Activated CD4-positive, alpha-beta memory T cell treated with anti-CD3 and anti-CD28 coated beads, Interleukin-2, amount 10 ng/mL, durations not matched to agents 7 days and 5 days (primary cell): ENCODE measurements around the gene MIER2. TPM values are rescaled to one million over a fixed set of nuclear protein-coding genes. Genes with fewer than 3 reads are reported as not detected.
"Not testable (repeated sequence)": the region's sequence is repeated elsewhere in the genome, so short reads cannot be mapped to it uniquely, and the experiment has no call there.

Experiments
- CTCF ChIA-PET: fragments of 350-600 bp; sonication (Branson Sonifier 250); formaldehyde crosslinking; loops from one replicate; lab custom pipeline; 2021; ENCODE audit warnings: antibody characterized with exemption, inconsistent platforms; lab: Charles Lee
- POLR2A ChIA-PET: fragments of 350-600 bp; sonication (Branson Sonifier 250); formaldehyde crosslinking; loops from one replicate; lab custom pipeline; 2021; ENCODE audit warnings: antibody characterized with exemption; lab: Charles Lee
- DNase-seq: peaks from one replicate; pipeline ENCODE4 v3.0.0-alpha.2; 2020
- H3K27ac Mint-ChIP-seq: one replicate; pipeline ENCODE4 v1.8.0; 2021; ENCODE audit warnings: mild to moderate bottlenecking, mixed read lengths
- H3K27me3 Mint-ChIP-seq: one replicate; pipeline ENCODE4 v1.8.0; 2021; ENCODE audit warnings: mixed read lengths
- H3K36me3 Mint-ChIP-seq: one replicate; pipeline ENCODE4 v1.8.0; 2021; ENCODE audit warnings: low read depth, mixed read lengths
- H3K4me1 Mint-ChIP-seq: one replicate; pipeline ENCODE4 v1.8.0; 2021; ENCODE audit warnings: mixed read lengths
- H3K4me3 Mint-ChIP-seq: one replicate; pipeline ENCODE4 v1.8.0; 2021; ENCODE audit warnings: mild to moderate bottlenecking, mixed read lengths
- H3K9me3 Mint-ChIP-seq: one replicate; pipeline ENCODE4 v1.8.0; 2021; ENCODE audit warnings: mixed read lengths
- total RNA-seq, 2 experiments: library from RNA; stranded (reverse); gene quantifications; one replicate each; pipeline ENCODE4 v1.2.3, GENCODE V29; 2021

MIER2 gene
- total RNA-seq, 2 experiments from 2014 or later: 17.2 to 20.8 TPM

- H3K36me3 Mint-ChIP-seq, POLR2A ChIA-PET, H3K9me3 Mint-ChIP-seq, H3K27ac Mint-ChIP-seq, DNase-seq, CTCF ChIA-PET, H3K4me3 Mint-ChIP-seq: not testable (repeated sequence)
- Mint-ChIP-seq H3K4me1 (peaks cover 22% of the 10 kb centered on the region), H3K27me3 (peaks cover 44% of the 10 kb centered on the region)
Measured at GRCh38 chr19:386189-386588, 41.6 kb upstream of the MIER2 start.

GRCh38 chr19:384799-385169 lies 40.2 kb upstream of the MIER2 start:
- ChIA-PET POLR2A (no interaction called here), CTCF (no interaction called here)
- Mint-ChIP-seq H3K27me3 (peaks cover 47% of the 10 kb centered on the region), H3K9me3 (no peaks in the 10 kb centered on the region), H3K36me3 (no peaks in the 10 kb centered on the region), H3K4me3 (no peak overlapping the region), H3K4me1 (peaks cover 24% of the 10 kb centered on the region), H3K27ac (no peak overlapping the region)
- no peak for DNase-seq

DNA sequence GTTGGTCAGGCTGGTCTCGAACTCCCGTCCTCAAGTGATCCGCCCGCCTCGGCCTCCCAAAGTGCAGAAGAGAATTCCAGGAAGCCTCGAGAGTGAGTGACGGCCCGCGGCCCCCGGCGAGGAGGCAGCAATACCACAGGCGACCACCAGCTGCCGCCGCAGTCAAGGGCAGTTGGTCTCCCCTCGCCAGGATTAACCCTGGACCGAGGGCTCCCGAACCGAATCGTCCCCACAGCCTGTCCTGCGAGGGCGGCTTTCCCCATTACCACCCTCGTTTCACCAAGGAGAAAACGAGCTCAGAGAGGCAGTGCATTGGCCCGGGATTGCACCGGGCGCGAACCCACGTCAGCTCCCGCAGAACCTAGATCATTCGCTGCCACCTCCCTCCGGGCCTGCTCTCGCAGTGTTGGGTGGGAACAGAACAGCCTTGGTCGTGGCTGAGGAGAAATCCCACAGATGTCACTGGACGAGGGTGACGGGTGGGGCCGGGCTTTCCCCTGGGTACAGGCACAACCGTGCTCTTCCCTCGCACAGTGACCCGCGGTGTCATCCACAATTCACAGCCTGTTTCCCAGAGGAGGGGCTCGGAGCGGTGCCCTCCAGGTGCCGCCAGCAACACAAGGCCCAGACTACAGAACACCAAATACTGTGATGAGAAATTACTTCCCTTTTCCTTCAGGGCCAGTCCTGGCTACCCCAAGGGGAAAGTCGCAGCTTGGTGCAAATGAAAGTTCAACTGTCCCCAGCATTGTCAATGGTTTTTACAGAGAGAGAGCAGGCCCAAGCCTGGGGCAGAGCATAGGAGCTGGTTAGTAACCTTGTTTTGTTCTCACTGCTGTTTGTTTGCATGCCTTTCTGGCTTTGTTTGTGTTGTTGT lies 39.6 kb upstream of the MIER2 start:
- Mint-ChIP-seq H3K27ac (no peak overlapping the region), H3K36me3 (no peaks in the 10 kb centered on the region), H3K27me3 (peaks cover 47% of the 10 kb centered on the region), H3K4me1 (peaks cover 24% of the 10 kb centered on the region), H3K4me3 (no peak overlapping the region), H3K9me3 (no peaks in the 10 kb centered on the region)
- no peak for DNase-seq
- CTCF ChIA-PET: interaction anchor here (1.8 to 2.3 kb wide), 2 partner anchors 122 to 127 kb away, joined by 7 to 12 read pairs; no protein-coding TSS in a partner anchor
- POLR2A ChIA-PET: no interaction called here

DNA sequence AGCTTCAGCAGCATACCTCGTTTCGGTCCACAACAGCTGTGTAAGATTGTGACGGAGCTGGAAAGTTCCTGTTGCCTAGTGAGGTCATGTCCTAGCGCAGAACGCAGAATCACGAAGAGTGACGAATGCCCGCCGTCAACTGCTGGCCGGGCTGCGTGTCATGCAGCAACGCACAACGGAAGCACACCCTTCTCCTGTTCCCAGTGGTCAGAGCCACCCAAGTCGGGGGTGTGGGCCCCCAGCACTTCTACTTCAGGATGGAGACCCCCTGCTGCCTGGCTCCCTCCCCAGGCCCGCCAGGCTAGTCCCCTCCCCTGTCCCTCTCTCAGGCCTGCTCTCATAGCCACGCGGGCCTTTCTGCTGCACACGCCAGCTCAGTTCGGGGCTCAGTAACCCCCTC lies 38.4 kb upstream of the MIER2 start:
- POLR2A ChIA-PET: interaction anchor here (0.9 kb wide), 1 partner anchor 128 kb away, joined by 4 read pairs; no protein-coding TSS in a partner anchor
- Mint-ChIP-seq H3K4me3 (no peak overlapping the region), H3K4me1 (peaks cover 24% of the 10 kb centered on the region), H3K9me3 (no peaks in the 10 kb centered on the region), H3K36me3 (no peaks in the 10 kb centered on the region), H3K27me3 (peaks cover 47% of the 10 kb centered on the region), H3K27ac (no peak overlapping the region)
- DNase-seq: no peak
- CTCF ChIA-PET: interaction anchor here (1.0 to 2.3 kb wide), 3 partner anchors 124 to 136 kb away, joined by 5 to 12 read pairs (median 7); no protein-coding TSS in a partner anchor

GRCh38 chr19:382578-382977 lies 38.0 kb upstream of the MIER2 start:
- peak; percentile 52 for DNase-seq
- H3K36me3 Mint-ChIP-seq, H3K9me3 Mint-ChIP-seq: not testable (repeated sequence)
- H3K4me1 Mint-ChIP-seq: peaks cover 26% of the 10 kb centered on the region
- peaks cover 46% of the 10 kb centered on the region for H3K27me3 Mint-ChIP-seq
- peak overlapping the region; percentile 11 for H3K4me3 Mint-ChIP-seq
- H3K27ac Mint-ChIP-seq: peak overlapping the region; percentile 11
- ChIA-PET CTCF (interaction anchor here (1.0 to 2.3 kb wide), 3 partner anchors 124 to 136 kb away, joined by 5 to 12 read pairs (median 7); no protein-coding TSS in a partner anchor), POLR2A (interaction anchor here (0.9 kb wide), 1 partner anchor 129 kb away, joined by 4 read pairs; no protein-coding TSS in a partner anchor)

DNA sequence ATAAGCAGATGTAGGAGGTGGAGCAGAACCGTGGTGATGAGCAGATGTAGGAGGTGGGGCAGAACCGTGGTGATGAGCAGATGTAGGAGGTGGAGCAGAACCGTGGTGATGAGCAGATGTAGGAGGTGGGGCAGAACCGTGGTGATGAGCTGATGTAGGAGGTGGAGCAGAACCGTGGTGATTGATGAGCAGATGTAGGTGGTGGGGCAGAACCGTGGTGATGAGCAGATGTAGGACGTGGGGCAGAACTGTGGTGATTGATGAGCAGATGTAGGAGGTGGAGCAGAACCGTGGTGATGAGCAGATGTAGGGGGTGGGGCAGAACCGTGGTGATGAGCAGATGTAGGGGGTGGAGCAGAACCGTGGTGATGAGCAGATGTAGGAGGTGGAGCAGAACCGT lies 37.3 kb upstream of the MIER2 start:
- POLR2A ChIA-PET: interaction anchor here (0.9 kb wide), 1 partner anchor 129 kb away, joined by 4 read pairs; no protein-coding TSS in a partner anchor
- Mint-ChIP-seq H3K4me1 (peaks cover 26% of the 10 kb centered on the region), H3K27me3 (peaks cover 44% of the 10 kb centered on the region)
- H3K4me3 Mint-ChIP-seq, DNase-seq, H3K36me3 Mint-ChIP-seq, H3K27ac Mint-ChIP-seq, H3K9me3 Mint-ChIP-seq: not testable (repeated sequence)
- CTCF ChIA-PET: interaction anchor here (1.0 to 2.3 kb wide), 3 partner anchors 125 to 135 kb away, joined by 5 to 12 read pairs (median 7); no protein-coding TSS in a partner anchor

DNA sequence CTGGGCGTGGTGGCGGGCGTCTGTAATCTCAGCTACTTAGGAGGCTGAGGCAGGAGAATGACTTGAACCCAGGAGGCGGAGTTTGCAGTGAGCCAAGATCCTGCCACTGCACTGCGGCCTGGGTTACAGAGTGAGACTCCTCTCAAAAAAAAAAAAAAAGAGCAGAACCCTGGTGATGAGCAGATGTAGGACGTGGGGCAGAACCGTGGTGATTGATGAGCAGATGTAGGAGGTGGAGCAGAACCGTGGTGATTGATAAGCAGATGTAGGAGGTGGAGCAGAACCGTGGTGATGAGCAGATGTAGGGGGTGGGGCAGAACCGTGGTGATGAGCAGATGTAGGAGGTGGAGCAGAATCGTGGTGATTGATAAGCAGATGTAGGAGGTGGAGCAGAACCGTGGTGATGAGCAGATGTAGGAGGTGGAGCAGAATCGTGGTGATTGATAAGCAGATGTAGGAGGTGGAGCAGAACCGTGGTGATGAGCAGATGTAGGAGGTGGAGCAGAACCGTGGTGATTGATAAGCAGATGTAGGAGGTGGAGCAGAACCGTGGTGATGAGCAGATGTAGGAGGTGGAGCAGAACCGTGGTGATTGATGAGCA lies 36.1 kb upstream of the MIER2 start:
- Mint-ChIP-seq H3K4me1 (peaks cover 26% of the 10 kb centered on the region), H3K27me3 (peaks cover 34% of the 10 kb centered on the region)
- not testable (repeated sequence) for DNase-seq, H3K27ac Mint-ChIP-seq, H3K36me3 Mint-ChIP-seq, H3K9me3 Mint-ChIP-seq, H3K4me3 Mint-ChIP-seq
- ChIA-PET POLR2A (interaction anchor here (1.0 kb wide), 1 partner anchor 108 kb away, joined by 3 read pairs; no protein-coding TSS in a partner anchor), CTCF (interaction anchor here (0.7 kb wide), 1 partner anchor 37 kb away, joined by 3 read pairs; no protein-coding TSS in a partner anchor)

GRCh38 chr19:379796-380195 lies 35.2 kb upstream of the MIER2 start:
- ChIA-PET CTCF (interaction anchor here (0.7 kb wide), 1 partner anchor 36 kb away, joined by 3 read pairs; no protein-coding TSS in a partner anchor), POLR2A (interaction anchor here (0.6 to 1.0 kb wide), 2 partner anchors 69 to 109 kb away, joined by 3 read pairs; no protein-coding TSS in a partner anchor)
- Mint-ChIP-seq H3K36me3 (no peaks in the 10 kb centered on the region), H3K27ac (no peak overlapping the region), H3K27me3 (peaks cover 25% of the 10 kb centered on the region), H3K4me1 (peaks cover 26% of the 10 kb centered on the region), H3K4me3 (no peak overlapping the region), H3K9me3 (no peaks in the 10 kb centered on the region)
- no peak for DNase-seq

- H3K27me3 Mint-ChIP-seq: peaks cover 15% of the 10 kb centered on the region
- ChIA-PET CTCF (no interaction called here), POLR2A (no interaction called here)
- H3K4me1 Mint-ChIP-seq: peaks cover 17% of the 10 kb centered on the region
- H3K36me3 Mint-ChIP-seq: no peaks in the 10 kb centered on the region
- no peaks in the 10 kb centered on the region for H3K9me3 Mint-ChIP-seq
- no peak for DNase-seq
- no peak overlapping the region for H3K4me3 Mint-ChIP-seq
- no peak overlapping the region for H3K27ac Mint-ChIP-seq
Measured at GRCh38 chr19:378706-379105, 34.1 kb upstream of the MIER2 start.

GRCh38 chr19:377801-378581 lies 33.4 kb upstream of the MIER2 start:
- POLR2A ChIA-PET: no interaction called here
- H3K36me3 Mint-ChIP-seq: no peaks in the 10 kb centered on the region
- H3K4me1 Mint-ChIP-seq: peaks cover 12% of the 10 kb centered on the region
- H3K9me3 Mint-ChIP-seq: no peaks in the 10 kb centered on the region
- H3K27me3 Mint-ChIP-seq: peaks cover 9% of the 10 kb centered on the region
- CTCF ChIA-PET: no interaction called here
- no peak overlapping the region for H3K27ac Mint-ChIP-seq
- H3K4me3 Mint-ChIP-seq: no peak overlapping the region
- DNase-seq: no peak

GRCh38 chr19:376111-376470 lies 31.5 kb upstream of the MIER2 start:
- ChIA-PET POLR2A (no interaction called here), CTCF (no interaction called here)

GRCh38 chr19:375395-376110 lies 31.0 kb upstream of the MIER2 start:
- Mint-ChIP-seq H3K36me3 (no peaks in the 10 kb centered on the region), H3K4me3 (no peak overlapping the region), H3K27ac (no peak overlapping the region), H3K9me3 (no peaks in the 10 kb centered on the region), H3K4me1 (peaks cover 3% of the 10 kb centered on the region), H3K27me3 (peaks cover 3% of the 10 kb centered on the region)
- ChIA-PET POLR2A (no interaction called here), CTCF (no interaction called here)
- DNase-seq: no peak

More at GRCh38 chr19:376111-376470, 31.5 kb upstream of the MIER2 start:
- Mint-ChIP-seq H3K9me3 (no peaks in the 10 kb centered on the region), H3K27ac (no peak overlapping the region), H3K36me3 (no peaks in the 10 kb centered on the region), H3K4me3 (no peak overlapping the region), H3K27me3 (peaks cover 4% of the 10 kb centered on the region), H3K4me1 (peaks cover 4% of the 10 kb centered on the region)
- no peak for DNase-seq
